ENCODE measurements around the gene FRY.

Gene FRY

GRCh38 chr13:32229443-32229842 lies 197.9 kb downstream of the FRY start:
- no peak for DNase-seq (ENCODE audit: extremely low spot score)
- ChIA-PET CTCF (no interaction called here), POLR2A (no interaction called here)
- no peak for TF ChIP-seq FOXM1 (IDR thresholded peaks at IDR 0.05; ENCODE audit: borderline replicate concordance)
- no peak for TF ChIP-seq TARDBP (IDR thresholded peaks at IDR 0.05)
- TF ChIP-seq LEF1 (IDR thresholded peaks at IDR 0.05; ENCODE audit: borderline replicate concordance): no peak
- TF ChIP-seq BHLHE40 (IDR thresholded peaks at IDR 0.05; ENCODE audit: borderline replicate concordance): no peak
- TF ChIP-seq ARNT (IDR thresholded peaks at IDR 0.05): no peak
- TF ChIP-seq SUZ12 (IDR thresholded peaks at IDR 0.05): no peak
- no peak for TF ChIP-seq ZNF384 (IDR thresholded peaks at IDR 0.05)

GRCh38 chr13:32232263-32232662 lies 200.7 kb downstream of the FRY start:
- TF ChIP-seq ZNF384 (IDR thresholded peaks at IDR 0.05) (no peak), CTBP1 (IDR thresholded peaks at IDR 0.05; ENCODE audit: borderline replicate concordance) (no peak), NFRKB (IDR thresholded peaks at IDR 0.05) (no peak), TARDBP (IDR thresholded peaks at IDR 0.05) (no peak), BHLHE40 (IDR thresholded peaks at IDR 0.05; ENCODE audit: borderline replicate concordance) (no peak), ARNT (IDR thresholded peaks at IDR 0.05) (no peak), FOXA1 (IDR thresholded peaks at IDR 0.05) (no peak), SUZ12 (IDR thresholded peaks at IDR 0.05) (no peak), PKNOX1 (IDR thresholded peaks at IDR 0.05) (no peak), SP1 (IDR thresholded peaks at IDR 0.05) (no peak), FOXM1 (IDR thresholded peaks at IDR 0.05; ENCODE audit: borderline replicate concordance) (no peak), L3MBTL2 (conservative IDR thresholded peaks at IDR 0.05) (no peak)
- ChIA-PET CTCF (no interaction called here), POLR2A (no interaction called here)
- DNase-seq (ENCODE audit: extremely low spot score): no peak

GRCh38 chr13:32233062-32233461 lies 201.5 kb downstream of the FRY start:
- CTCF ChIA-PET: no interaction called here
- DNase-seq (ENCODE audit: extremely low spot score): no peak
- POLR2A ChIA-PET: no interaction called here
- TF ChIP-seq ELF4 (IDR thresholded peaks at IDR 0.05) (no peak), FOXM1 (IDR thresholded peaks at IDR 0.05; ENCODE audit: borderline replicate concordance) (no peak), FOXA1 (IDR thresholded peaks at IDR 0.05) (no peak), CTBP1 (IDR thresholded peaks at IDR 0.05; ENCODE audit: borderline replicate concordance) (no peak), SP1 (IDR thresholded peaks at IDR 0.05) (no peak), FOXK2 (IDR thresholded peaks at IDR 0.05) (no peak), NFRKB (IDR thresholded peaks at IDR 0.05) (no peak), ZNF384 (IDR thresholded peaks at IDR 0.05) (no peak), BHLHE40 (IDR thresholded peaks at IDR 0.05; ENCODE audit: borderline replicate concordance) (no peak)

GRCh38 chr13:32234914-32235313 lies 203.3 kb downstream of the FRY start:
- DNase-seq (ENCODE audit: extremely low spot score): no peak
- TF ChIP-seq ELF4 (IDR thresholded peaks at IDR 0.05) (no peak), PKNOX1 (IDR thresholded peaks at IDR 0.05) (no peak), ZNF384 (IDR thresholded peaks at IDR 0.05) (no peak), HDGF (IDR thresholded peaks at IDR 0.05; ENCODE audit: borderline replicate concordance) (no peak), L3MBTL2 (conservative IDR thresholded peaks at IDR 0.05) (no peak), SP1 (IDR thresholded peaks at IDR 0.05) (no peak), ARNT (IDR thresholded peaks at IDR 0.05) (no peak), FOXK2 (IDR thresholded peaks at IDR 0.05) (no peak), LEF1 (IDR thresholded peaks at IDR 0.05; ENCODE audit: borderline replicate concordance) (no peak), CTBP1 (IDR thresholded peaks at IDR 0.05; ENCODE audit: borderline replicate concordance) (no peak), BHLHE40 (IDR thresholded peaks at IDR 0.05; ENCODE audit: borderline replicate concordance) (no peak), SUZ12 (IDR thresholded peaks at IDR 0.05) (no peak), FOXM1 (IDR thresholded peaks at IDR 0.05; ENCODE audit: borderline replicate concordance) (no peak)
- POLR2A ChIA-PET: no interaction called here
- CTCF ChIA-PET: interaction anchor here (1.0 kb wide), 1 partner anchor 12 kb away, joined by 3 read pairs; no protein-coding TSS in a partner anchor

GRCh38 chr13:32237681-32238080 lies 206.1 kb downstream of the FRY start:
- TF ChIP-seq SUZ12 (IDR thresholded peaks at IDR 0.05): no peak
- TF ChIP-seq HDGF (IDR thresholded peaks at IDR 0.05; ENCODE audit: borderline replicate concordance): no peak
- TF ChIP-seq ZNF384 (IDR thresholded peaks at IDR 0.05): no peak
- no peak for TF ChIP-seq LEF1 (IDR thresholded peaks at IDR 0.05; ENCODE audit: borderline replicate concordance)
- TF ChIP-seq NFRKB (IDR thresholded peaks at IDR 0.05): no peak
- no peak for TF ChIP-seq FOXK2 (IDR thresholded peaks at IDR 0.05)
- no peak for TF ChIP-seq ELF4 (IDR thresholded peaks at IDR 0.05)
- no peak for DNase-seq (ENCODE audit: extremely low spot score)
- POLR2A ChIA-PET: no interaction called here
- CTCF ChIA-PET: interaction anchor here (1.1 kb wide), 1 partner anchor 8 kb away, joined by 3 read pairs; no protein-coding TSS in a partner anchor

- ChIA-PET POLR2A (no interaction called here), CTCF (no interaction called here)
Measured at GRCh38 chr13:32243695-32244094, 212.1 kb downstream of the FRY start.

More at GRCh38 chr13:32243695-32244094, 212.1 kb downstream of the FRY start:
- TF ChIP-seq L3MBTL2 (conservative IDR thresholded peaks at IDR 0.05) (no peak), FOXM1 (IDR thresholded peaks at IDR 0.05; ENCODE audit: borderline replicate concordance) (no peak), LEF1 (IDR thresholded peaks at IDR 0.05; ENCODE audit: borderline replicate concordance) (no peak), ARNT (IDR thresholded peaks at IDR 0.05) (no peak), CTBP1 (IDR thresholded peaks at IDR 0.05; ENCODE audit: borderline replicate concordance) (no peak), SUZ12 (IDR thresholded peaks at IDR 0.05) (no peak), PKNOX1 (IDR thresholded peaks at IDR 0.05) (no peak), SP1 (IDR thresholded peaks at IDR 0.05) (no peak), FOXK2 (IDR thresholded peaks at IDR 0.05) (no peak), NFRKB (IDR thresholded peaks at IDR 0.05) (no peak), BHLHE40 (IDR thresholded peaks at IDR 0.05; ENCODE audit: borderline replicate concordance) (no peak), ZNF384 (IDR thresholded peaks at IDR 0.05) (no peak), FOXA1 (IDR thresholded peaks at IDR 0.05) (no peak), ELF4 (IDR thresholded peaks at IDR 0.05) (no peak), HDGF (IDR thresholded peaks at IDR 0.05; ENCODE audit: borderline replicate concordance) (no peak), TARDBP (IDR thresholded peaks at IDR 0.05) (no peak)
- no peak for DNase-seq (ENCODE audit: extremely low spot score)
